Brain microvascular endothelial cell (primary cell): ENCODE results near the gene BOD1.

Experiments
- DNase-seq: peaks from one replicate; pipeline ENCODE4 v3.0.0-alpha.2; 2020
- H3K27ac ChIP-seq: fragments of 250-450 bp; sonication (Bioruptor Pico); 2 replicates; pipeline ENCODE4 v1.5.1; 2020; ENCODE audit warnings: mild to moderate bottlenecking, moderate library complexity
- H3K27me3 ChIP-seq: fragments of 250-450 bp; sonication (Bioruptor Pico); replicated peaks from 2 replicates; pipeline ENCODE4 v1.5.1; 2020; ENCODE audit warnings: mild to moderate bottlenecking
- H3K36me3 ChIP-seq: fragments of 250-450 bp; sonication (Bioruptor Pico); replicated peaks from 2 replicates; pipeline ENCODE4 v1.5.1; 2020; ENCODE audit warnings: mild to moderate bottlenecking
- H3K4me3 ChIP-seq: 2 replicates; pipeline ENCODE4 v1.5.1; 2011; ENCODE audit warnings: low read depth, mild to moderate bottlenecking, control low read depth, low read length, moderate library complexity
- CTCF ChIP-seq: IDR thresholded peaks from 2 replicates; pipeline ENCODE4 v1.5.1; 2011; ENCODE audit warnings: low read depth, mild to moderate bottlenecking, moderate library complexity, low read length, control low read depth, inconsistent platforms; ENCODE audit errors: missing control alignments
- in situ Hi-C: cut with HindIII; loops from 2 replicates; pipeline ENCODE4 v1.10.0; 2017; ENCODE audit warnings: low sequenced_read_pairs, low pct_ligation_motif_present

BOD1 gene

GRCh38 chr5:173565491-173566072 is 50.9 kb downstream of the BOD1 start:
- no peak overlapping the region for H3K4me3 ChIP-seq
- no peaks in the 10 kb centered on the region for H3K27me3 ChIP-seq
- no peaks in the 10 kb centered on the region for H3K36me3 ChIP-seq
- no peak for TF ChIP-seq CTCF
- DNase-seq, result no peak
- no peak overlapping the region for H3K27ac ChIP-seq
- in situ Hi-C loops, result no loop called here

GRCh38 chr5:173564106-173564505 is 52.3 kb downstream of the BOD1 start:
- DNase-seq, result no peak
- no peak overlapping the region for H3K4me3 ChIP-seq
- H3K27ac ChIP-seq, result no peak overlapping the region
- H3K36me3 ChIP-seq, result no peaks in the 10 kb centered on the region
- in situ Hi-C loops, result no loop called here
- no peak for TF ChIP-seq CTCF
- H3K27me3 ChIP-seq, result no peaks in the 10 kb centered on the region

- peak; percentile 36 for DNase-seq
- Histone ChIP-seq H3K36me3 (no peaks in the 10 kb centered on the region), H3K27me3 (no peaks in the 10 kb centered on the region), H3K27ac (no peak overlapping the region), H3K4me3 (no peak overlapping the region)
- no peak for TF ChIP-seq CTCF
- in situ Hi-C loops, result no loop called here
Observed at GRCh38 chr5:173563246-173563645, 53.2 kb downstream of the BOD1 start.

GRCh38 chr5:173562451-173562850 is 54.0 kb downstream of the BOD1 start:
- H3K36me3 ChIP-seq, result no peaks in the 10 kb centered on the region
- in situ Hi-C loops, result no loop called here
- TF ChIP-seq CTCF, result no peak
- no peak overlapping the region for H3K4me3 ChIP-seq
- no peaks in the 10 kb centered on the region for H3K27me3 ChIP-seq
- no peak overlapping the region for H3K27ac ChIP-seq
- DNase-seq, result no peak
